GM18951 (cell line): ENCODE results near the gene SPINK5.

ENCODE experiments used
- POLR2A ChIP-seq: IDR thresholded peaks from 4 replicates; pipeline ENCODE4 v1.6.1; 2011; ENCODE audit warnings: mild to moderate bottlenecking; ENCODE audit not compliant: insufficient read length, insufficient read depth; ENCODE audit errors: extremely low read depth
- in situ Hi-C: fragments of 300-500 bp; cut with MboI; formaldehyde crosslinking; loops from one replicate; pipeline ENCODE4 v1.12.0; 2022; ENCODE audit warnings: low sequenced_read_pairs, mixed read lengths, inconsistent platforms; ENCODE audit not compliant: unreplicated experiment

SPINK5 gene

GRCh38 chr5:148075529-148075928 is 11.7 kb downstream of the SPINK5 start:
- in situ Hi-C loops, result no loop called here
- no peak for TF ChIP-seq POLR2A

GRCh38 chr5:148083203-148083602 is 19.4 kb downstream of the SPINK5 start:
- no peak for TF ChIP-seq POLR2A
- in situ Hi-C loops, result no loop called here

- in situ Hi-C loops, result no loop called here
- no peak for TF ChIP-seq POLR2A
These were observed 20.5 kb downstream of the SPINK5 start for GRCh38 chr5:148084269-148084668.

GRCh38 chr5:148085310-148085709 is 21.5 kb downstream of the SPINK5 start:
- in situ Hi-C loops, result no loop called here
- TF ChIP-seq POLR2A, result no peak

- in situ Hi-C loops, result no loop called here
- TF ChIP-seq POLR2A, result no peak
These were observed 22.4 kb downstream of the SPINK5 start for GRCh38 chr5:148085977-148086705.

- TF ChIP-seq POLR2A, result no peak
- in situ Hi-C loops, result no loop called here
These were observed 26.5 kb downstream of the SPINK5 start for GRCh38 chr5:148090146-148090772.

- no peak for TF ChIP-seq POLR2A
- in situ Hi-C loops, result no loop called here
These were observed 27.0 kb downstream of the SPINK5 start for GRCh38 chr5:148090773-148091250.

- in situ Hi-C loops, result no loop called here
- TF ChIP-seq POLR2A, result no peak
These were observed 28.5 kb downstream of the SPINK5 start for GRCh38 chr5:148091991-148092964.

GRCh38 chr5:148094336-148094735 is 30.6 kb downstream of the SPINK5 start:
- no peak for TF ChIP-seq POLR2A
- in situ Hi-C loops, result no loop called here

GRCh38 chr5:148104226-148104625 is 40.4 kb downstream of the SPINK5 start:
- TF ChIP-seq POLR2A, result no peak
- in situ Hi-C loops, result no loop called here

- in situ Hi-C loops, result no loop called here
These were observed 43.8 kb downstream of the SPINK5 start for GRCh38 chr5:148107608-148108007.

GRCh38 chr5:148113243-148113642 is 49.5 kb downstream of the SPINK5 start:
- in situ Hi-C loops, result no loop called here
- no peak for TF ChIP-seq POLR2A

More at GRCh38 chr5:148107608-148108007, 43.8 kb downstream of the SPINK5 start:
- TF ChIP-seq POLR2A, result no peak

GRCh38 chr5:148120317-148120716 is 56.5 kb downstream of the SPINK5 start:
- TF ChIP-seq POLR2A, result no peak
- in situ Hi-C loops, result no loop called here
